ENCODE results near the gene CAPZA3.
"Not testable (repeated sequence)": the region's sequence is repeated elsewhere in the genome, so short reads cannot be mapped to it uniquely, and the experiment has no call there.

CAPZA3 gene, protein sequence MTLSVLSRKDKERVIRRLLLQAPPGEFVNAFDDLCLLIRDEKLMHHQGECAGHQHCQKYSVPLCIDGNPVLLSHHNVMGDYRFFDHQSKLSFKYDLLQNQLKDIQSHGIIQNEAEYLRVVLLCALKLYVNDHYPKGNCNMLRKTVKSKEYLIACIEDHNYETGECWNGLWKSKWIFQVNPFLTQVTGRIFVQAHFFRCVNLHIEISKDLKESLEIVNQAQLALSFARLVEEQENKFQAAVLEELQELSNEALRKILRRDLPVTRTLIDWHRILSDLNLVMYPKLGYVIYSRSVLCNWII

DNA sequence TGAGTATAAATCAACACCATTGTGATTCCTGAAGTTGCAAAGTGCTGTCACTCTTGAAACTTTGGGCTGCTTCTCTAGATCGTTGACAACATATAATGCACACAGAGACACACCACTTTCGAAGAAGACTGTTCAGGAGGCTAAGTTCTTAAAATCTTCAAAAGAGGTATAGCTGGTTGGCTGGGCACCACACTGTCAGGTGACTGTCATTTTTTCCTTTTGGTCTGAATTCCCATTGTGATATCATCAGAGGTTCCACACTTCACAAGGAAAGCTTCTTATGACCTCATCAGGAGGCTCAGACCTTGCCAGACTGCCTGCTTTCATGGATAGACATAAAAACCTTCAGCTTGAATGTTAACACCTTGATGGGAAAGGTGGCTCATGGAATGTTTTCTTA, at the start of gene CAPZA3, which contains the start of gene PLCZ1:
Gene CAPZA3, plus strand, starts transcription at position 301 of the 400 bp plus-strand sequence. CDS start 150 bp downstream, outside the sequence.
Gene PLCZ1, minus strand, starts transcription at position 194 of the 400 bp plus-strand sequence. CDS start 641 bp downstream, outside the sequence.
- no peak for DNase-seq

DNA sequence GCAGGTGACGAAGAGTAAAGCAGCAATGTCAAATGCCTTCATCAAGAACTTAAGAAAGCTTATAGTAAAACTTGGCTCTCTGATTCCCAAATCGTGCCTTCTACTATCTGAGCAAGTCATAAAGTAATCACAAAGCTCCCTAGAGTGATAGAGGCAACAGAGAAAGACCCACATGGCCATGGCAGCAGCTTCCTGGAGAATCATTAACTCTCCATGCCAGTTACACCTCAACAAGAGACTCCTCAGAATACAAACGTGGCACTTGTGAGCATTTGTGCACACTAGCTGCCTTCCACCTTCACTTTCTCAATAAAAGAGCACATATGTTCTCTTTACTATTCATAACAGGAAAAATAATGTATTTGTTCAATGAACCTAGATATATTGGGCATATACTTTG, 48.1 kb upstream of the CAPZA3 start:
- no peak for DNase-seq

DNA sequence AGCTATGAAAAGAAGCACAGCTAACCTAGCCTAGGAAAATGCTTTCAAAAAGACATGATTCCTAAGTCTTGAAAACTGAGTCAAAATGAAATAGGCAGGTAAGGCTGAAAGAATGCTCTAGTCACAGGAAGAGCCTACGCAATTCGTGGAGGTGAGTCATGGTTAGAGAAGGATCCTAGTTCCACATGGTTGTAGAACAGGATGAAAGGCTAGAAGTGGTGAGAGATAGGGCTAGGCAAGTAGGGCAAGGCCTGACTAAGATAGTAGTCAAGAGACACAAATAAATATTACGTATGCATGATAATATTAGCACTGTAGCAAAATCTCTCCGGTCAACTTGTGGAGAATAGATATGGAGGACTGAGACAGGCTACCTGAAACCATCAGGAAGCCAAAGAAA, 47.3 kb upstream of the CAPZA3 start:
- DNase-seq = no peak

DNA sequence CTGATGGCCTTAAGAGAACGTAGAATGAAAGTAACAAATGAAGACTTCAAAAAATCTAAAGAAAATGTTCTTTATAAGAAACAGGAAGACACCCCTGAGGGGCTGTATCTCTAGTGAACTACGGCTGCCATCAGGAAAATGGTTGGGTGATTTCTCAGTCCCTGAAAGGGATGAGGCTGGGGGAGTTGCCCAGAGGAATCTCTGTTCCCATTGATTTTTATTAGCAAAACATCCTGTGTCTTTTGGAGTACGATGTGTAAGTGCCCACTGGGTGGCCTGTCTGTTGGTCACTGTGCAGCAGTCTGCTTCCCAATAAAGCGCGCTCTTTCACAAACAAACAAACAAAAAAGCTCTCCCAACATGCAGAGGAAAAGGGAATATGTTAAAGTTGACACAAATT, 43.9 kb upstream of the CAPZA3 start:
- DNase-seq = not testable (repeated sequence)

DNA sequence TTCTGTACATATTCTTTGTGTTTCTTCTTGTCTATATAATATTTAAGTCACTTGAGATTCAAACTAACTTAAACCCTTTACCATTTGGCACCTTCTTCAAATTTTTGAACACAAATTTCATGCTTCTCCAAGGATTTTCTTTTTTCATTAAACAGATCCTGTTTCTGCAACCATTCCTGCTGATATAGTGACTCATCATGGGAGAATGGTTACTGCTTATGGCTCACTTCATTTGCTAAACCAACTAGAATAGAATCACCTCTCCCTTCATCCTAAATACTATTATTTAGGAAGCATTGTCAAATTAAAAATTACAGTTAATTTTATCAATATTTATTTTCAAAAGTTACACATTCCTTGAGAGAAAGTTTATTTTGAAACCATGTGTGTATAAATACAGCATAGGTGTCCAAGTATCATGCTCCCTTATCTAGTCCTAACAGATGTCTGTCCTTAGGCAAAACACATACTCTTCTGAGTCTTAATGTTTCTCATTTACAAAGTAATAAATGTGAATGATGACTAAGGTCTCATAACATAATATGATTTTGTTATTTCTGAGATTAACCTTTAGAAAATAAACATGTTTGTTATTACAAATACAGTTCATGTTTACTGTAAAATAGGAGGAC, 40.8 kb upstream of the CAPZA3 start:
- no peak for DNase-seq

DNA sequence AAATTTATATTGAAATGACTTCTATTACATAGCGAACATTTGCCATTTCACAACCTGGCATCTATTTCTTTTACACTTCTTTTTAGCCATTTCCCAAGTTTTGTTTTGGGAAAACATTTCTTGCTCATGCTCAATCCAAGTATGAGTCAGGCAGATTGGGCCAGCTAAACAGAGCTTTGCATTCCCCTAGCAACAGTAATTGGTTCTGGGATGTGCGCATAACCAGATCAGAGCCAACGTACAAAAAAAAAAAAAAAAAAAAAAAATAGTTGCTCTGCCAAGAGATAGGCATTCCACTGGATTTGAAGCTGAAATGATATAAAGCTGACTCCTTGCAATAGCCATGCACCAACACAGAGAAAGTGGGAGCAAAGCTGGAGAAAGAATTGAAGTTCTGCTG, 37.6 kb upstream of the CAPZA3 start:
- DNase-seq = no peak

DNA sequence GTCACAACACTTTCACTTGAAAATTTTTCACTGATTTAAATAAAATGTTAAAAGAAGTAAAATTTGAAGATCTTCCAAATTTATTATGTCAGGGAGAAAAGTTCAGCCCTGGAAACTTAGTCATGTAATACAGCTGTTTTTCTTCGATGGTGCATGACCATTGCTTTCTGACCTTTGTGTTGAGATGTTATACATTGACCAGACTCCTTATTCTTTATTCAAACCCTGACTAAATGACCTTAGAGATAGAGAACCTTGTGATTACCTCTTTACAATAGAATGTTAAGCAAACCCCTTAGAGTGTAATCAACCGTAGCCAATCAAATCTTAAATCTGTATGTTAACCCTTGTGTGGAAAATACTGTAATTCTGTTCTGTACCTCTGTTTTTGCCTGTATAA, 34.6 kb upstream of the CAPZA3 start:
- no peak for DNase-seq

DNA sequence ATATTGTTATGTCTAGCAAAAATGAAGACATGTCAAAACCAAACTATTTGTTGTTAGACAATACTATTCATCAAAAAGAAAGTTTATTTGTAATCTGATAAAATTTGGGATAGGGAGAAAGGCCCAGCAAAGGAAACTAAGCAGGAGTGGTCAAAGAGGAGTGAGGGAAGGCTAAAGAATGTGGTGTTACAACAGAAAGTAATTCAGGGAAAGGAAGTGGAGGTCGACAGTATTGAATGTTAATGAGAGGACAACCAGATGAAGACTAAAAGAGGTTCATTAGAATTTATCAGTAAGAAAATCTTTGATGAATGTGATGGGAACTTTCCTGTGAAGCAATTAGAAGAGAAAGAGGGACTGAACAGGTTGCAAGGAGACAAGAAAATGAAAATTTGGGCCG, 34.0 kb upstream of the CAPZA3 start:
- no peak for DNase-seq

DNA sequence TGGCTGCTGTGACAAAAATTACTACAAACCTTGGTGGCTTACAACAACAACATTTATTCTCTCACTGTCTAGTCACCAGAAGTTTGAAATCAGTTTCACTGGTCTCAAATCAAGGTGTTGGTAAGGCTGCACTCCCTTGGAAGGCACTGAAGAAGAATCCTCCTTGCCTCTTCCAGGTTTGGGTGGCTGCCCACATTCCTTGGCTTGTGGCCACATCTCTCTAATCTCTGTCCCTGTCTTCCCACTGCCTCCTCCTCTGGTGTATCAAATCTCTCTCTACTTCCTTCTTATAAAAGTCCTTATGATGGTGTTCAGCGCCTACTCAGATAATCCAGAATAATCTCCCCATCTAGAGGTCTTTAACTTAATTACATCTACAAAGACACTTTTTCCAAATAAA, 31.1 kb upstream of the CAPZA3 start:
- no peak for DNase-seq

DNA sequence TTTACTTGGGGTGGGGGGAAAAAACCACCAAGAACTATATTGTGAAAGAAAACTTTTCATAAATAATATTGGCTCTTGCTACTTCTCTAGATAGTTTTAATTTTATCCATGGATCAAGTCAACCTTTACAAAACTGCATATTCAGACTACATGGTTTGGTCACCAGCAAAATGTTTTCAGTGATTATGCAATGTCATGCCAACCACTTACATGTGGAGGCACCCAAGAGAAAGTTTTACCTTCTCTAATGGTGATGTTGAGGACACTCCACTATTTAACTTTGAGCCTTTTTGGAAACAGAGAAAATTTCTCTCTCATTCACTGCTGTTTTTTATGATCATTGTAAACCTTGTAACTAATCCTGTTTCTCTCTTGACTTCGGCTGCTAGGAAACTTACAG, 21.7 kb upstream of the CAPZA3 start:
- no peak for DNase-seq

DNA sequence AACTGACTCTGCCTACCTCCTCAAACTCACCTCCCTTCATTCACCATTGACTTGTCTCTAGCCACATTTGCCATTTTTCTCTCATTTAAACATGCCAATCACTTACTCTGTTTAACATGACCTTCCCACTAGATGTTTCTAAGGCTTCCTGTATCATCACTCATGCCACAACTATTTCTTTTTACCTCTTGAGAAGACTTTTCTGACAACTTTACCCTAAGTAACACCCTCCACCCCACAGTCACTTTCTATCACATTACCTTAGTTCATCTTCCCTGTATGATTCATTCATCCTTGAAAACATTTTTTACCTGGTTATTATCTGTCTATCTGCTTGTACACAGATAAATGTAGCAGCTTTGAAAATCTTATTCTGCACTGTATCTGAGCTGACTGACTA, 19.5 kb upstream of the CAPZA3 start:
- no peak for DNase-seq

DNA sequence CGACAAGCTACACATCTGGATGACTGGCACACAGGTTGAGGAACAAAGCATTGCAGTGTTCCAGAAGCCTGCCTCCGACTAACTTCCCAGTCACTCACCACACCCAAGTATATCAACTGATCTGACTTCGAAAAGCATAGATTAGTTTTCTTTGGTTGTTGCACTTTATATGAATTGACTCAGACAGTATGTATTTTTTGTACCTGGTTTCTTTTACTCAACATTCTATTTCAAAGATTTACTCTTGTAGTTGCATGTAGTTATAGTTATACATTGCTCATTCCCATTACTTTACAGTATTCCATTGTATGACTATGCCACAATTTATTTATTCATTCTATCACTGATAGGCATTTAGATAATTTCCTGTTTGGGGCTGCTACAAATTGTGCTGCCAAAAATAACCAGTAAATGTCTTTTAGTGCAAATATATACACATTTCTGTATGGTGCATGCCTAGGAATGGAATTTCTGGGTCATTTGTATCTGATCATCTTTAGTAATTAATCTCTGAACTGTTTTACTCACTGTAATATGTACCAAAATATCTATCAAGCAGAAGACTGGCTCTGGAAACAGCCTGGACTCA, 17.9 kb upstream of the CAPZA3 start:
- DNase-seq = no peak

DNA sequence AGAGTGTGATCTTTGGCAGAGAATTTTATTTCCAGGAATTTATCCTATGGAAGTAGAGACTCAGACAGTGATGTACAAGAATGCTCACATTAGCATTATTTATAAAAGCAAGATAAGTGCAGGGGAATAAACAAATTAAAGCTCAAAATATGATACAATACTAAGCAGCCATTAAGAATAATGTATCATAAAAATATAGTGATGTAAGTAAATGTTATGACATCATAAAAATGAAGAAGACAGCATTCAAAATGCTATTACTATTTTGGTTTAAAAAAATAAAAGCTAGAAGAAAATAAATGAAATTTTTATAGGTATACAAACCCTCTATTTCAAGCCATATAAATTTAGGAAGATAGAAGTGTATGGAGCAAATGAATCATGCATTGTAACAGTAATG, 17.2 kb upstream of the CAPZA3 start:
- no peak for DNase-seq

DNA sequence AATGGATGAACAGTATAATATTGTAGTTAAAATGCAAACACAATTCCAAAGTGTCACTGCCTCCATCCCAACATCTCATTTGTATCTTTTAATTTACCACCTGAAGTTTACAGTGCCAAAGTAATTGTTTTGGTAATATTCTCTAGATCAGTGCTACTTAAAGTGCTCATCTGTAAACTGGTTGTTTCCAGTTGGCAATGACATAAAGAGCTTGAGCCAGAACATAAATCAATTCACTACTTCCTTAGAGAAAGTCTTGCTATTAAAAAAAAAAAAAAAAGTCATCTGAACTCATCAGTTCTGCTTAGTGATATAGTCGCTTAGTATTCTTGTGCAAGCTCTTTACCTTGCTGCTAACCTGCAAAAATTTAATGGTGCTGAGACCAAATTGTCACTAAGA, 16.5 kb upstream of the CAPZA3 start:
- no peak for DNase-seq

DNA sequence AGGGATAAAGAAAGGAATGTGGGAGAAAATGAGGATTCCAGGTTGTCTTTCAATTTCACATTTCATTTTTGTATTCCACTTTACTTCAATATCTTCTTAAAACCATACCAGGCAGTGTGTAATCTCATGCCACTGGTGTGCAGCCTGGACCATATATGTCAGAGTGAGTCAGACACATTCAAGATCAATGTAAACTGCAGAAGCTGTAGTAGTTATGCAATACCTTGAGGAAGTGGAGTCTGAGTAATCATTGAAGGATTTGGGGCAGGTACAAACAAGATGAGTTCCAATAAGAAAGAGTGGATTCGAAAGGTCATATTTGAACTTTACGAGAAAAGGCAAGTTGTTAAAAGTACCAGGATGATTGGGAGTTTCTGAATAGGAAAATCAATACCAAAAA, 14.2 kb upstream of the CAPZA3 start:
- no peak for DNase-seq

DNA sequence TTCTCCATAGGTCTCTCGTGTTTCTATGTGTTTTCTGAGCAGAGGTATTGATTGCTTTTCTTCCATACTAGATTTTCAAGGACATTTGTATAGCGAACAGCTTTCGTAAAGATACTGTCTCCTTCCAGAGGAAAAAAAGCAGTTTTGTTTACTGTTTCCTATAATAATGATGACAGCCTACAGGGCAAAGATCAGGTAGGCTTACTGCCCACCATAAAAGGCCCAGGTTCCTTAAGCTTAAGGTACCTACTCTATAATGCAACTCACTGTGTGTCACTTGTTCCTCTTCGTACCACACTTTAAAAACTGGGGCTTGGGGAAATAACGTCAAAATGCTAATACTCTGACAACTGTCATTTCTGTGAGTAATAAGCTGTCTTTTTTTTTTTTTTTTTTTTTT, 6.8 kb upstream of the CAPZA3 start:
- DNase-seq = no peak

DNA sequence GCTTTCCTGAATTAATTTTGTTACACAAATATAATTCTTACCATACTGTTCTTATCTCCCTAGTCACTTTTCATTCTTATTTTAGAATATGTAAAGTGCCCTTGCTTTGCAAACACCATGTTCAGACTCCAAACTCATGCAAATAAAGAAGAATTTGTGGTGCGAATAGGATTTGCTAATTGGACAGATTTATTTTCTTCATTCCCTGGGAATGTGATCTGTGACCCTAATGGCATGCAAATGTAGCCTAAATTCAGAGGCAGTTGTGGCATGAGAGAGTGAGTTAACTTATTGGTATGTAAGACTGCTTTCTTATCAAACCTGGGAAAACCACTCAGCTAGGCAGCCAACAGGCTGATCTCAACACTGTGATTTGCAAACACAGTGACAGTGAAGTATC, 10.0 kb downstream of the CAPZA3 start:
- no peak for DNase-seq

DNA sequence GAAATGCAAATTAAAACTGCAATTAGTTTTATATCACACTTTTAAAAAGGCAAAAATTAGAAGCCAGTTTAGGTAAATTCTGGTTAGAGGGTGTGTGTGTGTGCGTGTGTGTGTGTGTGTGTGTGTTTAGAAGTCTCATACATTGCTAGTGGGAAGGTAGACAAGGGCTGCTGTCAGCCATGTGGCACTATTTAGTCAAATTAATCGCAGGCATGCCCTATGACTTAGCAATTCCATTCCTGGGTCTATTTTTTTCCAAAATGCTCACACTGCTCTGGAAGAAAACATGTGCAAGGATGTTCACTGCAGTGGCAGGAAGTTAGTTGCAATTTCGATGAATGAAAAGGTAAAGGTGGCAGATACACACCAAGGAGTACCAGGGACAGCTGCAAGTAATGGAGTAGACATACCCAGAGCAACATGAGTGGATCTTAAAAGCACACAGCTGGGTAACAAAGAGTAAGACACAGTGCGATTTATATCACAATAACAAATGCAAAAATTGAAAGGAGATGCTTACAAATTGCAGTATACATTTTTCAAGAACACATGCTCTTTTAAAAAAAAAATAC, 11.6 kb downstream of the CAPZA3 start:
- DNase-seq = no peak

DNA sequence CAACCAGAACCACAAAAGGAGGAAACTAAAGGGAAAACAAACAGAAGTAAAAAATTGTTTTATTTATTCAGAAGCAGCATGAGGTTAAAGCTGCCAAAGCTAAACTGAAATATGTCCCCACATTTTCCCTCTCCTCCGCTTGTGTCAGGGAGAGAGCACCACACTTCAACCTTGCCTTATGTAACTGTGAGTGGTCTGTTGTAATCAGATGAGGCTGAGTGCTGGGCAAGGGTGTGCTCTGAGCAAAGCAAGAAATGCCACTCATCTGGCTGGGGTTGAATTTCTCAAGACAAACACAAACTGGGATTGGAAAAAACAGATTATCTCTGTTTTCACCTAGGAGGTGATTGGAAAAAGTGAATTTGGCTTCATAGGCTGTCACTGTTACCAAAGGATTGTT, 12.2 kb downstream of the CAPZA3 start:
- no peak for DNase-seq

DNA sequence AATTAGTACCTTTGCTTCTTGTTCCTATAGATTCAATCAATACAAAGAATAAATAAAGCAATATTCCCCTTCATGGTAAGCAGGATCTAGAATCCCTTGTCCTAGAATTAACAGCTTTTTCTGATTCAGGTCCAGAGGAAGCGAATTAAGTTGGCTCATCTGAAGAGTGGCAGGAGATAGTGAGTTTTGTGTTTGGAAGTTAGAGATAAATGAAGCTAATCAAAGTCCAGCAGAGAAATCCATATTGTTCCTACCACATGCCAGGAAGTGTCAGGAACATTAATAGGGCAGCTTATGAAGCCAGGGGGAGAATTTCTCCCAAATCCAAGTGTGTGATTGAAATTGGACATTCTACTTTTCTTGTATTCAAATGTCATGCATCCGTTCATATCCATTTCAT, 13.9 kb downstream of the CAPZA3 start:
- DNase-seq = no peak

DNA sequence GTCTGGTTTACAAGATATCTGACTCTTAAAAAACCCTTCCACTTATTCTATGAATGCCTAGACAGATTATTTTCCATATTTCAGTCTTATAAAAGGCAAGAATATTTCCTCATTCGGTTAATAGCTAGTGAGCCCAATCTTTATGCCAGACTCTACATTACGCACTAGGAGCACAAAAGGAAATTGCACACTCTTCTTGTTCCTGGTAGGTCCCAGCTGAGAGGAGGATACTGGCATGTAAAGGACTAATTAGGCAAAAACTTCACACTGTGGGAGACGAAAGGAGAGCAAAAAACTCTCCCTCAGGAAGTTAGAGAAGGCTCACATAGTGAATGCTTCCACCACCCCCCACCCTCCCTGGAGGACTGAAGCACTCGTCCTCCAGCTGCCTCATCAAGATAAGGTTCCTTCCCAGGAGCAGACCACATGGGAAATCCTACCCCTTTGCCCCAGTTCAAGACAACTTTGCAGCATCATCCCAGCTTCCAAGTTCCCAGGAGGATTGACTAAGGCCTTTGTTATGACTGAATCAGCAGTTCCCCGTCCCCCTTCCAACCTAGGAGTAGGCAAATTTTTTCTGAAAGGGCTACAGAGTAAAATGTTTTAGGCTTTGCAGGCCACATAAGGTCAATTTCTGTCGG, 14.5 kb downstream of the CAPZA3 start:
- no peak for DNase-seq

DNA sequence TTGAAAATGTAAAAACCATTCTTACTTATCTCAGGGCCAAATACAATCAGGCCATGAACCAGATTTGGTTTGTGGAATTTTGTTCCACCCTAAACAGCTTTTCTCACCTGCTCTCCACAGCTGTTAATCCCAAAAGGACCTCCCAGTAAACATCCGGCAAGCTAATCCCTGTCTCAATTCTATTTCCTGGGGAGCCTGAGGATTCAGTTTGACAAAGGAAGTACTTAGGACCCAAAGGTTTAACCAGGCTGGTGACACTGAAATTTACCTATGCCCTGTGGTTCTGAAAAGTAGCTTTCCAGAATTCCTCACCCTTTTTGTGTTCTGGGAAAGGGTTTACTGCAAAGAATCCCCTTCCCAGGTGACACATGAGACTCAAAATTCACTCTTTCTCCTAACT, 15.0 kb downstream of the CAPZA3 start:
- no peak for DNase-seq

DNA sequence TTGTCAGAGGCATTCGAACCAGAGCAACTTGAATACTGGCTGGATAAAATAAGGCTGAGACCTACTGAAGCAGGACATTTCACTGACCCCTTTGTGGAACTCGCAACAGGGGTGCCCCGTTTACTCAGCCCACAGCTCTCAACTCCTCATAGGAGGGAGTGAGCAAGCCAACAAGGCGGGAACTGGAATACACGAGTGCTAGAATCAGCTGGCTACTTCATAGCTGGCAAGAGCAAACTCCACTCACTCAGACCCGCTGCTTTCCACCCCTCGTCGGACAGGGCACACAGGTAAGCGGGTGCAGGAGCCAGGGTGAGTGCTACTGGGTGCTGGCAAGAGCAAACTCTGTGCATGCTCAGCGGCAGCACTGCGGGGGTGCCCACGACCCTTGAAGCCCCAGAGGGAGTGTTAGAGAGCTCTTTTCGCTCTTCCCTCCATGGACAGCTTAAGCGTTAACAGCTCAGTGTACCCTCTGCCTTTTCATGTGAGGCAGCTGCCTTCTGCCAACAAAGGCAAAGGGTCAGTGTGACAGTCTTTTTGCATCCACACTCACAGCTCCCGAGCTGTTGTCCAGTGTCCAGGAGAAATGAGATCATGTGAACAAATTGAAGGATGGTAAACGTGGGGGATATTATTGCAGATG, 15.7 kb downstream of the CAPZA3 start:
- DNase-seq = no peak

All from hippocampal formation (tissue), 2 donors.